IPS DF 6.9 (cell line): ENCODE results near the gene MCEE.
A peak's percentile ranks its signal among the peaks of the same experiment; 100 is the strongest.
"Not testable (repeated sequence)": the region's sequence is repeated elsewhere in the genome, so short reads cannot be mapped to it uniquely, and the experiment has no call there.

Source experiments
- DNase-seq: peaks from one replicate; pipeline ENCODE4 v3.0.0-alpha.2; 2013; ENCODE audit warnings: low read depth, low spot score
- H3K27ac ChIP-seq: one replicate; pipeline ENCODE4 v1.5.1; 2013; ENCODE audit warnings: low read length, control low read depth
- H3K27me3 ChIP-seq: 2 replicates; pipeline ENCODE4 v1.6.1; 2013; ENCODE audit warnings: mild to moderate bottlenecking, low read length; ENCODE audit not compliant: control insufficient read depth, insufficient read depth
- H3K36me3 ChIP-seq: 2 replicates; pipeline ENCODE4 v1.6.1; 2013; ENCODE audit warnings: low read length; ENCODE audit not compliant: control insufficient read depth, insufficient read depth
- H3K4me1 ChIP-seq: 2 replicates; pipeline ENCODE4 v1.6.1; 2013; ENCODE audit warnings: low read length; ENCODE audit not compliant: control insufficient read depth, insufficient read depth
- H3K4me3 ChIP-seq: 2 replicates; pipeline ENCODE4 v1.5.1; 2013; ENCODE audit warnings: mild to moderate bottlenecking, low read length
- H3K9me3 ChIP-seq: 2 replicates; pipeline ENCODE4 v1.6.1; 2013; ENCODE audit warnings: low read length, inconsistent platforms; ENCODE audit not compliant: control insufficient read depth, insufficient read depth
- whole genome bisulfite sequencing: extraction: QIAGEN DNeasy Blood & Tissue Kit; methylation state at CpG from one replicate; pipeline ENCODE4 v1.1.7; 2013; ENCODE audit warnings: mixed read lengths, missing lambda C conversion rate; ENCODE audit not compliant: insufficient read length, insufficient coverage; 5-methylcytosine and 5-hydroxymethylcytosine counted together

MCEE gene

DNA sequence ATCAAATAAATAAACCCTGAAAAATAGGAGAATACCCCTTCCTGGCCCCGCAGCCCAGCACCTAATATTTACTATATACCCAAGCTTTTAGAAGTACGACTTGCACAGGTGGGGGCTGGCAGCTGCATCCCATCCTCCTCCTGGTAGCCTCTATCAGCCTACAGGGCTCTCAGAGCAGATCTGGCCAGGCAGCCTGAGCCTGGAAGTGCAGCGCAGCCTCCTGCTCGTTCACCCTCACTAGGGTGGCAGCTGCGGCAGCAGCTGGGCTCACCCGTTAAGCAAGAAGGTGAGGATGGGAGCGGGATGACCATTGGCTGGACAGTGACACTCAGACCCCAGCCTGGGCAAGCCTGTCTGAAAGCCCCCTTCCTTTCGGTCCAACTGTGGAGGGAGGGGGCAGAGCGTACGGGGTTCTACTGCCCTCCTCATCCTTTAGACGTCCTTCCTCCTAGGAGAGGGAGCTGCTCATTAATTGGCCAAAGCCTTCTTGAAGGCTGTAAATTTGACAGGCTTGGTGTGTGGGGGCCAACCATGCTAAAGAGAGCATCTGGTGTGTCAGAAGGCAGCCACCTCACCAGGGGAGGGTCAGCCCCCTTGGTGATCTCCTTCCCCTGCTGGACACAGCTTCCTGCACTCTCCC, 23.7 kb upstream of the MCEE start:
- no peaks in the 10 kb centered on the region for H3K27me3 ChIP-seq
- DNase-seq, result no peak
- no peaks in the 10 kb centered on the region for H3K9me3 ChIP-seq
- peaks cover 2% of the 10 kb centered on the region; the same call in 1 of the 2 replicates for H3K4me1 ChIP-seq
- WGBS, result no CpG with 5 or more reads among the region's 11 CpGs
- H3K27ac ChIP-seq, result no peak overlapping the region
- no peak overlapping the region for H3K4me3 ChIP-seq
- peaks cover 8% of the 10 kb centered on the region; the same call in 1 of the 2 replicates for H3K36me3 ChIP-seq

DNA sequence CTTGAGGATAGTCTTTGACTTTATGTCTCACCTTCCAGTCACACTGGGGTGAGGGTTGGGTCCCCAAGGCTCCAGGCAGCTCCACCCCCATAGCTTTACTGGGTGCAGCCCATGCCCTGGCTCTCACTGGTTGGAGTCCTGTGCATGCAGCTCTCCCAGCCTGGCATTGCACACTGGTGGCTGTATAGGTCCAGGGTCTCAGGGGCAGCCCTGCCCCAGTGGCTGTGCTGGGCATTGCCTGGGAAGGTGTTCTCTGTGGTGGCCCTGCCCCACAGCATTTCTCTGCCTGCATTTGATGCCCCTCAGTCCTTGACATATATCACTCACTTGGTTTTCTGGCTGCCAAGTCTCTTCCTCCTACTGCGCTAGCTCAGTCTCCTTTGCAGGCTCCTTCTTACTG, 21.6 kb upstream of the MCEE start:
- Histone ChIP-seq H3K4me3 (no peak overlapping the region), H3K27ac (no peak overlapping the region), H3K9me3 (no peaks in the 10 kb centered on the region), H3K4me1 (peaks cover 2% of the 10 kb centered on the region; the same call in 1 of the 2 replicates), H3K27me3 (no peaks in the 10 kb centered on the region), H3K36me3 (peaks cover 11% of the 10 kb centered on the region; the same call in 1 of the 2 replicates)
- no peak for DNase-seq
- no CpG with 5 or more reads among the region's 1 CpG for WGBS

DNA sequence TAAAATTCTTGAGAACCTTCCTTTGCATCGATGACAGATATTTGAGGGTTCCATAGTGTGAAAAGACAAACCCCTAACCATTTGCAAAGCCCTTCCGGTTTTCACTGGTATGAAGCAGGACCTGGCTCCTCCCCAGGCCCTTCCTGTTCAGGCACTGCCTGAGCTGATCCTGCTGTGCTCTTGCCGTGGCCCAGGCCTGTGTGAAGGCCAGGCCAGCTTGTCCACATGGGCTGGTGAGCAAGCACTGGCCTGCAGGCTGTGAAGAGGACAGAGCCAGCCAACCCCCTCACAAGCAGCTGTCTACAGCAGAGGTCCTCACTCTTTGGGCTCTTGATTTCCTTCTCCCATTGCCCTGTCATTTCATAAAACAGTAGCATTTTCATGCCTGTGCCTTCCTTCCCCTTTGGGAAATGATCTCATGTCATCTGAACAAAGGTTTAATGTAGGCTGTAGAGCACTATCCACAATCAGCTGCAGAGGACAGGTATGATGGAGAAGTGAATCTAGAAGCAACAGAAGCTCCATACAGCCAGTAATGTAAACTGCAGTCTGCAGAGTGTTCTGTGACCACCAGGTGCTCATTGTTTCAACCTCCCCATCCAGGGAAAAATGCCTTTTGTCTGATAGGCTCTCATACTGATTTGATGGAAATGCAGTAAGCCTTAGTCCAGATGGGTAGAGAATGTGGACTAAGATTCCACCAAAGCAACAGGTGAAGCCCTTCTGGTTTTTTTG, 20.2 kb upstream of the MCEE start:
- DNase-seq, result no peak
- no peaks in the 10 kb centered on the region for H3K27me3 ChIP-seq
- H3K4me1 ChIP-seq, result no peaks in the 10 kb centered on the region
- no peak overlapping the region for H3K4me3 ChIP-seq
- no CpG with 5 or more reads among the region's 3 CpGs for WGBS
- H3K36me3 ChIP-seq, result peaks cover 16% of the 10 kb centered on the region; the same call in 1 of the 2 replicates
- no peaks in the 10 kb centered on the region for H3K9me3 ChIP-seq
- H3K27ac ChIP-seq, result no peak overlapping the region

DNA sequence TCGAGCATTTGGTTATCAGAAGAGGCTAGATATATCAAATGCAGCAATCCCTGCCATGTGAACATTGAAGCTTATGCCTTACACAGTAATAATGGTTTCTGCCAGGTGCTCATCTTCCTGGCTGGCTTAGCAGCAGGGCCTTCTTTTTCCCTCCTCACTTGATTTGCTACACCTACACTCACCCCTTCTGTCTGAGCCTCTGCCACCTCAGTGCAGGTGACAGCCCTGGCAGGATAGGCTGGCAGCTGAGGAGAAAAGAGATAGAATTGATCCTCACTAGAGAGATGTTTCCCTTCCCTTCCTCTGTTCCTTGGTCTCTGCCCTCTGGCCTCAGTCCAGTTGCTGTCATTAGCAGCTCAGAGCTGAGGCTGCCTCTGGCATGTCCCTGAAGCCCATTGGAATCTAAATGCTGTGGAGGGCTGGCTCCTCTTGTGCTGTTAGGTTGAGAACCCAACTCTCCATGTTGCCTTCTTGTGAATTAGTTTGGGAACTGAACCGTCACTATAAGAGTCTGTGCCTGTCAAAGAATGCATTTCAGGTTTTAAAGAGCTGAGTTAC, 18.6 kb upstream of the MCEE start:
- no peak for DNase-seq
- Histone ChIP-seq H3K9me3 (no peaks in the 10 kb centered on the region), H3K27ac (no peak overlapping the region), H3K4me3 (no peak overlapping the region), H3K4me1 (no peaks in the 10 kb centered on the region), H3K36me3 (peaks cover 25% of the 10 kb centered on the region), H3K27me3 (no peaks in the 10 kb centered on the region)
- no CpG with 5 or more reads among the region's 2 CpGs for WGBS

DNA sequence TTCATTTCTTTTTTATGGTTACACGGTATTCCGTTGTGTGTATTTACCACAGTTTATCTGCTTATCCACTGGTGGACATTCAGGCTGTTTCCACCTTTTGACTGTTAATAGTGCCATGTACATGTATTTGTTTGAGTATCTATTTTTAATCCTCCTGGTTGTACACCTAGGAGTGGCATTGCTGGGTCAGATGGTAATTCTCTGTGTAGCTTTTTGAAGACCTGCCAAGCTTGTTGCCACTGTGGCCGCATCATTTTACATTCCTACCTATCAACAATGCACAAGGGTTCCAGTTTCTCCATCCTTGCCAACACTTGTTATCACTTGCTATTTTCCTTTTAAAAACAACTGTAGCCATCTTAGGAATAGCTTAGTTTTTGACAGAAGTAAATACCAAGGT, 13.8 kb upstream of the MCEE start:
- no peak overlapping the region for H3K27ac ChIP-seq
- WGBS, result no CpG with 5 or more reads among the region's 3 CpGs

DNA sequence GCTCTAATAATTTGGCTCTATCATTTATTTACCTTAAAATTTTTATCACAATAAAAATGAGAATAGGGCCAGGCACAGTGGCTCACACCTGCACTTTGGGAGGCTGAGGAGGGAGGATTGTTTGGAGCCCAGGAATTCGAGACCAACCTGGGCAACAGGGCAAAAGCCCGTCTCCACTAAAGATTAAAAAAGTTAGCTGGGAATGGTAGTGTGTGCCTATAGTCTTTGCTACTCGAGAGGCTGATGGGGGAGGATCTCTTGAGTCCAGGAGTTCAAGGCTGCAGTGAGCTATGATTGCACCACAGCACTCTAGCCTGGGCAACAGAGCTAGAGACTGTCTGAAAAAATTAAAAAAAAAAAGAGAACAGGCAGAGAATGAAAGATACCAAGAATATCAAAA, 6.1 kb upstream of the MCEE start:
- Histone ChIP-seq H3K27ac (no peak overlapping the region), H3K9me3 (no peaks in the 10 kb centered on the region), H3K4me3 (no peak overlapping the region), H3K27me3 (no peaks in the 10 kb centered on the region; the same call in 1 of the 2 replicates), H3K36me3 (peaks cover 13% of the 10 kb centered on the region; the same call in 1 of the 2 replicates), H3K4me1 (no peaks in the 10 kb centered on the region)
- WGBS, result no CpG with 5 or more reads among the region's 3 CpGs
- DNase-seq, result no peak

More for the DNA sequence above, 13.8 kb upstream of the MCEE start:
- no peak for DNase-seq
- Histone ChIP-seq H3K27me3 (no peaks in the 10 kb centered on the region; the same call in 1 of the 2 replicates), H3K36me3 (peaks cover 24% of the 10 kb centered on the region), H3K4me3 (no peak overlapping the region), H3K9me3 (no peaks in the 10 kb centered on the region), H3K4me1 (no peaks in the 10 kb centered on the region)

DNA sequence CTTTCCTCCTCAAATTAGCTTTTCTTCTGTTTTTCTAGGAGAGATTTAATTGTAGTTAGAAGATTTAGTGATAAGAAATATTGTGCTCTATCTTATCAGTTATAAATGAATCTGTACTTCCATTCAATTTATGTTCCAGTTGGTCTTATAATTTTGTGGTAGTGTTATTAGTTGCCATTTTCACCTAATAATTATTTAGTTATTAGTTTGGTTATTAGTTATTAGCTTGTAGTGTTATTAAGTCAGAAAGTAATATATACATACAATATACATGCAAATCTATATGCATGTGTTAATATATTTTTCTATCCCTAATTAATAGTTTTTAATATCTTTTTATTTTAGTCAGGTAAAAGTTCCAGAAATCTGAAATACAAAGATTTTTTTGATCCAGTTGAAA, 3.6 kb upstream of the MCEE start:
- H3K4me1 ChIP-seq, result no peaks in the 10 kb centered on the region
- peaks cover 5% of the 10 kb centered on the region; the same call in 1 of the 2 replicates for H3K36me3 ChIP-seq

DNA sequence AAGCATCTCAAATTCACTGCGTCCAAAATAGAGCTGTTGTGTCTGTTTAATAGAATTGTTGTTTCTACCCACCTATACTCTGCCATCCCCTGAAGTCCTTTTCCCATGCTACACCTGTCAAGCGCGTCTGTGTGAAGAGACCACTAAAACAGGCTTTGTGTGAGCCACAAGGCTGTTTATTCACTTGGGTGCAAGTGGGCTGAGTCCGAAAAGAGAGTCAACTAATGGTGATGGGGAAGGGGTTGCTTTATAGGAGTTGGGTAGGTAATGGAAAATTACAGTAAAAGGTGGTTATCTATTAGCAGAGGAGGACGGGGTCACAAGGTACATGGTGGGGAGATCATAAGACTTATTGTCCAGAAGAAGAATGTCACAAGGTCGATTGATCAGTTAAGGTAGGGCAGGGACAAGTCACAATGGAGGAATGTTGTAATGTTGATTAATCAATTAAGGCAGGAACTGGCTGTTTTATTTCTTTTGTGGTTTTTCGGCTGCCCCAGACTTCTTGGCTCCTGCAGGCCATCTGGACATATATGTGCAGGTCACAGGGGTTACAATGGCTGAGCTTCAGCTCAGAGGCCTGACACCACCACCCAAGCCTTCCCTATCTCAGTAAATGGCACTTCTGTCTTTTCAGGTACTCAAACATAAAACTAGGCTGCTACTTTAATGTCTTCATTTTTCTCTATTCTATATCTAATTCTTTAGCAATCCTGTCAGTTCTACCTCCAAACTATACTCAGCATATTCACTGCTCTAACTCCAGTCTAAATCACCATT, 1.5 kb upstream of the MCEE start:
- H3K4me1 ChIP-seq, H3K27ac ChIP-seq, DNase-seq, H3K27me3 ChIP-seq, H3K36me3 ChIP-seq, H3K9me3 ChIP-seq: not testable (repeated sequence)
- WGBS, result no CpG with 5 or more reads among the region's 7 CpGs
- peak overlapping the region; percentile 92; the same call in 1 of the 2 replicates for H3K4me3 ChIP-seq

More for the DNA sequence above, 3.6 kb upstream of the MCEE start:
- Histone ChIP-seq H3K27ac (no peak overlapping the region), H3K9me3 (no peaks in the 10 kb centered on the region), H3K27me3 (no peaks in the 10 kb centered on the region), H3K4me3 (no peak overlapping the region)
- no peak for DNase-seq

DNA sequence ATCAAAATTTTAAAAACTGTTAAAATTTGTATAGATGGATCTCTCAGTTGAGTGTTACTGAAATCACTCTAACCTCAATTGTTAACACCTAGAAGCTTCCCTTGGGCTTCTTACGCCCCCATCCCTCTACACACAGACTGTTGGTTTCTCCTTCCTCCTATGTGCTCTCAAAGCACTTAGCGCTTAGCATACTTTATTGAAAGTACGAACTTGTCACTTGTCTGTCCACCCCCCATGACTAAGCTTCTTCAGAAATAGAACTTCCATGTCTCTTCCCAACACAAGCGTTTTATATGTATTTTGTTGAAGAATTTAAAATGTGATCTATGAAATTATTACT, 846 bp upstream of the MCEE start:
- Histone ChIP-seq H3K9me3 (no peaks in the 10 kb centered on the region), H3K36me3 (peaks cover 5% of the 10 kb centered on the region; the same call in 1 of the 2 replicates), H3K4me3 (peak overlapping the region; percentile 92; the same call in 1 of the 2 replicates), H3K27ac (no peak overlapping the region), H3K4me1 (no peaks in the 10 kb centered on the region), H3K27me3 (no peaks in the 10 kb centered on the region)
- no peak for DNase-seq
- WGBS, result no CpG with 5 or more reads among the region's 4 CpGs

DNA sequence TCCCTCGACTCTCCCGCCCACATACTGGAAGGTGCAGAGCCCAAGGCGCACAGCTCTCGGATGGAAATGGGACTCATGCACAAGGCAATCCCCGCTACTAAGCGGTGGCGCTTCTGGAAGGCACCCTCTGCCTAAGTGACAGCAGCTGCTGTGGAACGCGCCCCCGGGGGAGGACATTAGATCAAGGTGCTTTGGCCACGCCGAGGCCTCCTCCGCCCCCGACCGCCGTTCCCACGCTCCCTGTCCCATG, 202 bp downstream of the MCEE start:
- peak overlapping the region; percentile 92 for H3K4me3 ChIP-seq
- H3K27me3 ChIP-seq, result no peaks in the 10 kb centered on the region
- peak; percentile 9 for DNase-seq
- H3K4me1 ChIP-seq, result no peaks in the 10 kb centered on the region
- peaks cover 2% of the 10 kb centered on the region; the same call in 1 of the 2 replicates for H3K36me3 ChIP-seq
- no peak overlapping the region for H3K27ac ChIP-seq
- WGBS, result no CpG with 5 or more reads among the region's 17 CpGs
- no peaks in the 10 kb centered on the region for H3K9me3 ChIP-seq
